ENCODE data around the gene DNAI7. TPM values are rescaled to one million over a fixed set of nuclear protein-coding genes. Genes with fewer than 3 reads are reported as not detected.

Gene DNAI7
- polyA plus RNA-seq, 1 of the 3 experiments (the other 2 are of a cell fraction), result 0.30 TPM

DNA sequence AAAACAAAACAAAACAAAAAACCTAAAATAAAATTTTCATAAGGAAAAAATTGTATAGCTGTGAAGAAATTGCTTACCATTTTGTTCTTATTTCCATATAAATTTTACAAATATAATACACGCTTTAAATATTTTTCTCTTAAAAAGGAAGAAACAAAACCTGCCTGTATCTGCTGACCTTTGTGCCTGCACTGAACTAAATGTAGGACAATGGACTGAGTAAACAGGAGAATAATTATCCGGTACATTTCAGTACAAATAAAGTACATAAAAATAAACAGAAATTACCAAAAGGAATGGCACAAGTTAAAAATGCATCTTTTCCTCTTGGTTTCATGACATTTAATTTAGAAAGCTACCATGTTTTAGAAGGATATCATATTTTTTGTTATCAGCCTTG lies 112.3 kb downstream of the DNAI7 start:
- Histone ChIP-seq H3K9me3 (no peaks in the 10 kb centered on the region), H2AFZ (ENCODE audit: low read depth) (no peak overlapping the region), H3K9me2 (no peaks in the 10 kb centered on the region), H3K9ac (no peak overlapping the region), H3K27ac (ENCODE audit: low read depth in 2 of 2, low read length in 1 of 2) (no peak overlapping the region), H3K4me1 (ENCODE audit: control insufficient read depth in 1 of 2, insufficient read depth in 2 of 2, low read depth in 1 of 2, low read length in 1 of 2) (peaks cover 0 to 4% of the 10 kb centered on the region in 2 experiments; a peak in 1 of 4 replicates), H3K4me2 (no peak overlapping the region), H3F3A (replicated peaks; ENCODE audit: insufficient read depth) (no peaks in the 10 kb centered on the region), H3K36me3 (replicated peaks in 1 of 2; ENCODE audit: control insufficient read depth in 1 of 2, insufficient read depth in 2 of 2, low read length in 1 of 2) (no peaks in the 10 kb centered on the region), H4K20me1 (ENCODE audit: insufficient read depth) (no peaks in the 10 kb centered on the region), H3K4me3 (ENCODE audit: low read depth in 2 of 2, low read length in 1 of 2) (no peak overlapping the region), H3K27me3 (ENCODE audit: insufficient read depth) (no peaks in the 10 kb centered on the region), H3K79me2 (ENCODE audit: insufficient read depth) (no peaks in the 10 kb centered on the region)
- no peak for DNase-seq
- POLR2A ChIA-PET, result no interaction called here
- CTCF ChIA-PET, result no interaction called here
- 92% methylated on average over 2 of the region's 2 CpGs for WGBS (ENCODE audit: low lambda C conversion rate)
- TF ChIP-seq, protein P1, sequence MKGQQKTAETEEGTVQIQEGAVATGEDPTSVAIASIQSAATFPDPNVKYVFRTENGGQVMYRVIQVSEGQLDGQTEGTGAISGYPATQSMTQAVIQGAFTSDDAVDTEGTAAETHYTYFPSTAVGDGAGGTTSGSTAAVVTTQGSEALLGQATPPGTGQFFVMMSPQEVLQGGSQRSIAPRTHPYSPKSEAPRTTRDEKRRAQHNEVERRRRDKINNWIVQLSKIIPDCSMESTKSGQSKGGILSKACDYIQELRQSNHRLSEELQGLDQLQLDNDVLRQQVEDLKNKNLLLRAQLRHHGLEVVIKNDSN (IDR thresholded peaks at IDR 0.05; ENCODE audit: borderline replicate concordance, low read depth), result no peak

DNA sequence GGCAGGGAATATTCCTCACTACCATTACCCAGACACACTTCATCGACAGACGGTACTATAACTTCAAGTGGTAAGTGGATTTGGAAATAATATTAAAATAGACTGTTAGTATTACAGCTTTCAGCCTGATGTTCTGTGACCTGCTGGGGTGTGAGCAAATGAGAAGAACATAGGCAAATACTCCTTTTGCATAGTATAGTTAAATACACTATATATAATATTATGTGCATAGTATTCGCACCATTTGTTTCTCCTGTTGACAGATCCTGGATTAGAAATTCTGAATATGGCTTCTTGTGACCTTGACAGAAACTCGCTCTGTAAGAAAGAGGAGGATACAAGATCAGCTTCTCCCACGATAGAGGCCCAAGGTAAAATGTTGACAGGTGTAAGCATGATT lies 115.6 kb downstream of the DNAI7 start:
- Histone ChIP-seq H3K4me1 (ENCODE audit: control insufficient read depth in 1 of 2, insufficient read depth in 2 of 2, low read depth in 1 of 2, low read length in 1 of 2) (no peaks in the 10 kb centered on the region), H3K9me2 (no peaks in the 10 kb centered on the region), H3K27me3 (ENCODE audit: insufficient read depth) (no peaks in the 10 kb centered on the region), H3K27ac (ENCODE audit: low read depth in 2 of 2, low read length in 1 of 2) (no peak overlapping the region), H3K4me2 (no peak overlapping the region), H3K9me3 (no peaks in the 10 kb centered on the region), H3K79me2 (ENCODE audit: insufficient read depth) (no peaks in the 10 kb centered on the region), H3F3A (replicated peaks; ENCODE audit: insufficient read depth) (no peaks in the 10 kb centered on the region), H3K4me3 (ENCODE audit: low read depth in 2 of 2, low read length in 1 of 2) (no peak overlapping the region), H3K36me3 (replicated peaks in 1 of 2; ENCODE audit: control insufficient read depth in 1 of 2, insufficient read depth in 2 of 2, low read length in 1 of 2) (no peaks in the 10 kb centered on the region), H4K20me1 (ENCODE audit: insufficient read depth) (no peaks in the 10 kb centered on the region), H3K9ac (no peak overlapping the region), H2AFZ (ENCODE audit: low read depth) (no peak overlapping the region)
- POLR2A ChIA-PET, result no interaction called here
- TF ChIP-seq EZH2phosphoT487 (IDR thresholded peaks at IDR 0.05; ENCODE audit: borderline replicate concordance, low read depth) (no peak), NFIC (IDR thresholded peaks at IDR 0.05; ENCODE audit: borderline replicate concordance) (no peak), GABPA (IDR thresholded peaks at IDR 0.05; ENCODE audit: low read depth) (no peak), ELF1 (IDR thresholded peaks at IDR 0.05) (no peak), TEAD4 (IDR thresholded peaks at IDR 0.05; ENCODE audit: borderline replicate concordance, insufficient read depth) (no peak), SMC3 (IDR thresholded peaks at IDR 0.05; ENCODE audit: low read depth, low read length) (no peak), RAD21 (IDR thresholded peaks at IDR 0.05; ENCODE audit: low read length) (no peak), CHD2 (IDR thresholded peaks at IDR 0.05; ENCODE audit: low read length, partially characterized antibody) (no peak), RCOR1 (IDR thresholded peaks at IDR 0.05; ENCODE audit: low read length) (no peak)
- TF ChIP-seq, protein P1 (IDR thresholded peaks at IDR 0.05; ENCODE audit: borderline replicate concordance, low read depth), result no peak
- TF ChIP-seq, protein P2, sequence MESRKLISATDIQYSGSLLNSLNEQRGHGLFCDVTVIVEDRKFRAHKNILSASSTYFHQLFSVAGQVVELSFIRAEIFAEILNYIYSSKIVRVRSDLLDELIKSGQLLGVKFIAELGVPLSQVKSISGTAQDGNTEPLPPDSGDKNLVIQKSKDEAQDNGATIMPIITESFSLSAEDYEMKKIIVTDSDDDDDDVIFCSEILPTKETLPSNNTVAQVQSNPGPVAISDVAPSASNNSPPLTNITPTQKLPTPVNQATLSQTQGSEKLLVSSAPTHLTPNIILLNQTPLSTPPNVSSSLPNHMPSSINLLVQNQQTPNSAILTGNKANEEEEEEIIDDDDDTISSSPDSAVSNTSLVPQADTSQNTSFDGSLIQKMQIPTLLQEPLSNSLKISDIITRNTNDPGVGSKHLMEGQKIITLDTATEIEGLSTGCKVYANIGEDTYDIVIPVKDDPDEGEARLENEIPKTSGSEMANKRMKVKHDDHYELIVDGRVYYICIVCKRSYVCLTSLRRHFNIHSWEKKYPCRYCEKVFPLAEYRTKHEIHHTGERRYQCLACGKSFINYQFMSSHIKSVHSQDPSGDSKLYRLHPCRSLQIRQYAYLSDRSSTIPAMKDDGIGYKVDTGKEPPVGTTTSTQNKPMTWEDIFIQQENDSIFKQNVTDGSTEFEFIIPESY (IDR thresholded peaks at IDR 0.05; ENCODE audit: borderline replicate concordance, low read depth), result no peak
- TF ChIP-seq, protein P3, sequence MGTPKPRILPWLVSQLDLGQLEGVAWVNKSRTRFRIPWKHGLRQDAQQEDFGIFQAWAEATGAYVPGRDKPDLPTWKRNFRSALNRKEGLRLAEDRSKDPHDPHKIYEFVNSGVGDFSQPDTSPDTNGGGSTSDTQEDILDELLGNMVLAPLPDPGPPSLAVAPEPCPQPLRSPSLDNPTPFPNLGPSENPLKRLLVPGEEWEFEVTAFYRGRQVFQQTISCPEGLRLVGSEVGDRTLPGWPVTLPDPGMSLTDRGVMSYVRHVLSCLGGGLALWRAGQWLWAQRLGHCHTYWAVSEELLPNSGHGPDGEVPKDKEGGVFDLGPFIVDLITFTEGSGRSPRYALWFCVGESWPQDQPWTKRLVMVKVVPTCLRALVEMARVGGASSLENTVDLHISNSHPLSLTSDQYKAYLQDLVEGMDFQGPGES (IDR thresholded peaks at IDR 0.05; ENCODE audit: low read depth, low read length), result no peak
- TF ChIP-seq, protein P4, sequence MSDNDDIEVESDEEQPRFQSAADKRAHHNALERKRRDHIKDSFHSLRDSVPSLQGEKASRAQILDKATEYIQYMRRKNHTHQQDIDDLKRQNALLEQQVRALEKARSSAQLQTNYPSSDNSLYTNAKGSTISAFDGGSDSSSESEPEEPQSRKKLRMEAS (IDR thresholded peaks at IDR 0.05; ENCODE audit: low read depth), result no peak
- TF ChIP-seq, protein P5, sequence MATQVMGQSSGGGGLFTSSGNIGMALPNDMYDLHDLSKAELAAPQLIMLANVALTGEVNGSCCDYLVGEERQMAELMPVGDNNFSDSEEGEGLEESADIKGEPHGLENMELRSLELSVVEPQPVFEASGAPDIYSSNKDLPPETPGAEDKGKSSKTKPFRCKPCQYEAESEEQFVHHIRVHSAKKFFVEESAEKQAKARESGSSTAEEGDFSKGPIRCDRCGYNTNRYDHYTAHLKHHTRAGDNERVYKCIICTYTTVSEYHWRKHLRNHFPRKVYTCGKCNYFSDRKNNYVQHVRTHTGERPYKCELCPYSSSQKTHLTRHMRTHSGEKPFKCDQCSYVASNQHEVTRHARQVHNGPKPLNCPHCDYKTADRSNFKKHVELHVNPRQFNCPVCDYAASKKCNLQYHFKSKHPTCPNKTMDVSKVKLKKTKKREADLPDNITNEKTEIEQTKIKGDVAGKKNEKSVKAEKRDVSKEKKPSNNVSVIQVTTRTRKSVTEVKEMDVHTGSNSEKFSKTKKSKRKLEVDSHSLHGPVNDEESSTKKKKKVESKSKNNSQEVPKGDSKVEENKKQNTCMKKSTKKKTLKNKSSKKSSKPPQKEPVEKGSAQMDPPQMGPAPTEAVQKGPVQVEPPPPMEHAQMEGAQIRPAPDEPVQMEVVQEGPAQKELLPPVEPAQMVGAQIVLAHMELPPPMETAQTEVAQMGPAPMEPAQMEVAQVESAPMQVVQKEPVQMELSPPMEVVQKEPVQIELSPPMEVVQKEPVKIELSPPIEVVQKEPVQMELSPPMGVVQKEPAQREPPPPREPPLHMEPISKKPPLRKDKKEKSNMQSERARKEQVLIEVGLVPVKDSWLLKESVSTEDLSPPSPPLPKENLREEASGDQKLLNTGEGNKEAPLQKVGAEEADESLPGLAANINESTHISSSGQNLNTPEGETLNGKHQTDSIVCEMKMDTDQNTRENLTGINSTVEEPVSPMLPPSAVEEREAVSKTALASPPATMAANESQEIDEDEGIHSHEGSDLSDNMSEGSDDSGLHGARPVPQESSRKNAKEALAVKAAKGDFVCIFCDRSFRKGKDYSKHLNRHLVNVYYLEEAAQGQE (IDR thresholded peaks at IDR 0.05; ENCODE audit: low read depth, low read length), result no peak
- 82% methylated on average over 5 of the region's 5 CpGs for WGBS (ENCODE audit: low lambda C conversion rate)
- CTCF ChIA-PET, result interaction anchor here (0.6 to 1.2 kb wide), 2 partner anchors 87 to 1235 kb away, joined by 3 read pairs; no protein-coding TSS in a partner anchor
- DNase-seq, result no peak

All from SK-N-SH (cell line).